GM23338 (cell line): ENCODE data around the gene RABGAP1L.

ENCODE experiments used
- CREB1 ChIP-seq: fragments of 250-450 bp; sonication (Bioruptor Pico); IDR thresholded peaks from 2 replicates; pipeline ENCODE4 v1.5.0; 2020; ENCODE audit warnings: low read depth, mild to moderate bottlenecking, moderate library complexity
- EZH2 ChIP-seq: fragments of 200-600 bp; sonication (generic); IDR thresholded peaks from one replicate; pipeline ENCODE4 v1.8.0; 2017; ENCODE audit warnings: antibody characterized with exemption, mild to moderate bottlenecking, low read depth; ENCODE audit not compliant: unreplicated experiment
- EZH2phosphoT487 ChIP-seq: fragments of 200-600 bp; sonication (generic); IDR thresholded peaks from one replicate; pipeline ENCODE4 v1.8.1; 2018; ENCODE audit warnings: antibody characterized with exemption; ENCODE audit not compliant: unreplicated experiment
- JUNB ChIP-seq: IDR thresholded peaks from one replicate; pipeline ENCODE4 v1.6.1; 2016; ENCODE audit warnings: antibody characterized with exemption; ENCODE audit not compliant: unreplicated experiment
- NANOG ChIP-seq: IDR thresholded peaks from 2 replicates; pipeline ENCODE4 v1.6.1; 2016; ENCODE audit warnings: antibody characterized with exemption, borderline replicate concordance
- POLR2AphosphoS5 ChIP-seq: IDR thresholded peaks from 2 replicates; pipeline ENCODE4 v1.6.1; 2016; ENCODE audit warnings: antibody characterized with exemption, low read depth
- STAT1 ChIP-seq: IDR thresholded peaks from one replicate; pipeline ENCODE4 v1.6.1; 2016; ENCODE audit warnings: antibody characterized with exemption; ENCODE audit not compliant: unreplicated experiment
- ZNF331 ChIP-seq: fragments of 250-450 bp; sonication (Bioruptor Pico); IDR thresholded peaks from 2 replicates; pipeline ENCODE4 v1.5.0; 2020; ENCODE audit warnings: low read depth, mild to moderate bottlenecking, moderate library complexity
- TF ChIP-seq, protein P1 (sequence below): IDR thresholded peaks from one replicate; pipeline ENCODE4 v1.6.1; 2018; ENCODE audit warnings: antibody characterized with exemption; ENCODE audit not compliant: unreplicated experiment
- TF ChIP-seq, protein P2 (sequence below), 2 experiments: fragments of 200-600 bp in 1 of 2; sonication (generic) in 1 of 2; conservative IDR thresholded peaks; 2 replicates each; pipeline versions ENCODE4 v1.5.1 to v1.6.1; 2016 to 2017; ENCODE audit warnings: antibody characterized with exemption in 2 of 2, low read depth in 2 of 2, mild to moderate bottlenecking in 2 of 2, moderate library complexity in 1 of 2
- TF ChIP-seq, protein P3 (sequence below): IDR thresholded peaks from 2 replicates; pipeline ENCODE4 v1.6.1; 2016; ENCODE audit warnings: antibody characterized with exemption

DNA sequence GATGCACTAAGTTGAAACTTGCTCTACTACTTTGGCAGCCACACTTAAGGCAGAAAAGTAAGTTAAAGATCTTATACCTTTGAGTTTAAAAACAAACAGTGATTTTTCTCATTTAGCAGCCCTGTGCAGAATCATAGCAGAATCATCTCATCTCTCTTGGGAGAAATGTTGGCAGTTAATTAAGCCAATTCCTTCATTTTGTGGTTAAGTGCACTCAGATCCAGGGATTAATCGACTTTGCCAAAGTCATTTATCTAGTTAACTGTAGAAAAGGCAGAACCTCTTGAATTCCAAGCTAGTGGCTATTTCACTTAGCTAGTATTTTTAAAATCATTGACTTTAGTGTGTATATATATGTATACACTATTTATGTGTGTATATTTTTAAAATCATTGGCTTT, 413.5 kb downstream of the RABGAP1L start:
- TF ChIP-seq, protein P1, sequence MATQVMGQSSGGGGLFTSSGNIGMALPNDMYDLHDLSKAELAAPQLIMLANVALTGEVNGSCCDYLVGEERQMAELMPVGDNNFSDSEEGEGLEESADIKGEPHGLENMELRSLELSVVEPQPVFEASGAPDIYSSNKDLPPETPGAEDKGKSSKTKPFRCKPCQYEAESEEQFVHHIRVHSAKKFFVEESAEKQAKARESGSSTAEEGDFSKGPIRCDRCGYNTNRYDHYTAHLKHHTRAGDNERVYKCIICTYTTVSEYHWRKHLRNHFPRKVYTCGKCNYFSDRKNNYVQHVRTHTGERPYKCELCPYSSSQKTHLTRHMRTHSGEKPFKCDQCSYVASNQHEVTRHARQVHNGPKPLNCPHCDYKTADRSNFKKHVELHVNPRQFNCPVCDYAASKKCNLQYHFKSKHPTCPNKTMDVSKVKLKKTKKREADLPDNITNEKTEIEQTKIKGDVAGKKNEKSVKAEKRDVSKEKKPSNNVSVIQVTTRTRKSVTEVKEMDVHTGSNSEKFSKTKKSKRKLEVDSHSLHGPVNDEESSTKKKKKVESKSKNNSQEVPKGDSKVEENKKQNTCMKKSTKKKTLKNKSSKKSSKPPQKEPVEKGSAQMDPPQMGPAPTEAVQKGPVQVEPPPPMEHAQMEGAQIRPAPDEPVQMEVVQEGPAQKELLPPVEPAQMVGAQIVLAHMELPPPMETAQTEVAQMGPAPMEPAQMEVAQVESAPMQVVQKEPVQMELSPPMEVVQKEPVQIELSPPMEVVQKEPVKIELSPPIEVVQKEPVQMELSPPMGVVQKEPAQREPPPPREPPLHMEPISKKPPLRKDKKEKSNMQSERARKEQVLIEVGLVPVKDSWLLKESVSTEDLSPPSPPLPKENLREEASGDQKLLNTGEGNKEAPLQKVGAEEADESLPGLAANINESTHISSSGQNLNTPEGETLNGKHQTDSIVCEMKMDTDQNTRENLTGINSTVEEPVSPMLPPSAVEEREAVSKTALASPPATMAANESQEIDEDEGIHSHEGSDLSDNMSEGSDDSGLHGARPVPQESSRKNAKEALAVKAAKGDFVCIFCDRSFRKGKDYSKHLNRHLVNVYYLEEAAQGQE: no peak
- TF ChIP-seq POLR2AphosphoS5 (no peak), EZH2 (no peak), EZH2phosphoT487 (no peak), CREB1 (CRISPR knock-in tag) (no peak), NANOG (no peak), JUNB (no peak), ZNF331 (no peak), STAT1 (no peak)
- TF ChIP-seq, protein P2, sequence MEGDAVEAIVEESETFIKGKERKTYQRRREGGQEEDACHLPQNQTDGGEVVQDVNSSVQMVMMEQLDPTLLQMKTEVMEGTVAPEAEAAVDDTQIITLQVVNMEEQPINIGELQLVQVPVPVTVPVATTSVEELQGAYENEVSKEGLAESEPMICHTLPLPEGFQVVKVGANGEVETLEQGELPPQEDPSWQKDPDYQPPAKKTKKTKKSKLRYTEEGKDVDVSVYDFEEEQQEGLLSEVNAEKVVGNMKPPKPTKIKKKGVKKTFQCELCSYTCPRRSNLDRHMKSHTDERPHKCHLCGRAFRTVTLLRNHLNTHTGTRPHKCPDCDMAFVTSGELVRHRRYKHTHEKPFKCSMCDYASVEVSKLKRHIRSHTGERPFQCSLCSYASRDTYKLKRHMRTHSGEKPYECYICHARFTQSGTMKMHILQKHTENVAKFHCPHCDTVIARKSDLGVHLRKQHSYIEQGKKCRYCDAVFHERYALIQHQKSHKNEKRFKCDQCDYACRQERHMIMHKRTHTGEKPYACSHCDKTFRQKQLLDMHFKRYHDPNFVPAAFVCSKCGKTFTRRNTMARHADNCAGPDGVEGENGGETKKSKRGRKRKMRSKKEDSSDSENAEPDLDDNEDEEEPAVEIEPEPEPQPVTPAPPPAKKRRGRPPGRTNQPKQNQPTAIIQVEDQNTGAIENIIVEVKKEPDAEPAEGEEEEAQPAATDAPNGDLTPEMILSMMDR (conservative IDR thresholded peaks at IDR 0.05; ENCODE audit: low read depth in 2 of 2): no peak
- TF ChIP-seq, protein P3, sequence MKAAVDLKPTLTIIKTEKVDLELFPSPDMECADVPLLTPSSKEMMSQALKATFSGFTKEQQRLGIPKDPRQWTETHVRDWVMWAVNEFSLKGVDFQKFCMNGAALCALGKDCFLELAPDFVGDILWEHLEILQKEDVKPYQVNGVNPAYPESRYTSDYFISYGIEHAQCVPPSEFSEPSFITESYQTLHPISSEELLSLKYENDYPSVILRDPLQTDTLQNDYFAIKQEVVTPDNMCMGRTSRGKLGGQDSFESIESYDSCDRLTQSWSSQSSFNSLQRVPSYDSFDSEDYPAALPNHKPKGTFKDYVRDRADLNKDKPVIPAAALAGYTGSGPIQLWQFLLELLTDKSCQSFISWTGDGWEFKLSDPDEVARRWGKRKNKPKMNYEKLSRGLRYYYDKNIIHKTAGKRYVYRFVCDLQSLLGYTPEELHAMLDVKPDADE: no peak
